Measurements from ENCODE around the gene CEP112. TPM values are rescaled to one million over a fixed set of nuclear protein-coding genes. Genes with fewer than 3 reads are reported as not detected.

CEP112 gene
- polyA plus RNA-seq, 1 donor (not counting 4 experiments of a cell fraction or from before 2014, with no cell fraction given) = 2.6 TPM

DNA sequence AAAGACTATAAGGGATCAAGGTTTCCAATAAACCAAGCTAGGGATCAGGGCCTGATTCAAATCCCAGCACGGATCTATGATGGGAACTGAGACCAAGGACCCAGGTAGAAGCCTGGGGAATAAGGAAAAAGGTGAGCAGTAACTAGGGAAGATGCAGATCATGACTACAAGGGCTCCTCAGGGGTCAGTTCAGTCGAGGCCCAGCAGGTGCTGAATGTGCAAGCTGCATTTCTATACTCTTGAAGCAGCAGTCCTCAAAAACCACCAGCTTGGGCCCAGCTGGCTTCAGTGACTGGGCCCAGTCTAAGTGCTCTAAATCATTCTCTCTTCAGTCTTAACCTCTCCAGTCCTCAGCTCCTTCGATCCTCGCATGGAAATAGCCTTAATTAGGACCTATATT lies 401.7 kb downstream of the CEP112 start:
- Histone ChIP-seq H3K4me1 (ENCODE audit: control insufficient read depth, extremely low read depth, insufficient read depth, low read length) (peaks cover 2% of the 10 kb centered on the region), H3K36me3 (ENCODE audit: control insufficient read depth in 2 of 2, extremely low read depth in 1 of 2, insufficient read depth in 2 of 2, low read length in 2 of 2) (no peaks in the 10 kb centered on the region), H3K4me3 (ENCODE audit: control insufficient read depth in 2 of 3, extremely low read depth in 1 of 3, insufficient read depth in 2 of 3, low read depth in 1 of 3, low read length in 3 of 3) (no peak overlapping the region), H3K27ac (ENCODE audit: control insufficient read depth, insufficient read depth, low read length) (no peak overlapping the region), H2AFZ (ENCODE audit: control insufficient read depth, low read length) (no peak overlapping the region), H4K20me1 (ENCODE audit: control insufficient read depth, extremely low read depth, insufficient read depth, low read length) (no peaks in the 10 kb centered on the region), H3K27me3 (ENCODE audit: control insufficient read depth, extremely low read depth, insufficient read depth, low read length) (no peaks in the 10 kb centered on the region), H3K79me2 (ENCODE audit: control insufficient read depth, insufficient read depth, low read length) (no peaks in the 10 kb centered on the region), H3K9me1 (ENCODE audit: control insufficient read depth, extremely low read depth, insufficient read depth, low read length) (no peaks in the 10 kb centered on the region), H3K4me2 (ENCODE audit: control insufficient read depth, extremely low read depth, insufficient read depth, low read depth, low read length) (no peak overlapping the region), H3K9me3 (ENCODE audit: control insufficient read depth, low read depth, low read length) (no peaks in the 10 kb centered on the region), H3K9ac (ENCODE audit: control insufficient read depth, extremely low read depth, insufficient read depth, low read length) (no peak overlapping the region)
- dilution Hi-C loops (cut with MboI; ENCODE audit: extremely low pct_ligation_motif_present, low sequenced_read_pairs) = no loop called here
- FAIRE-seq (no peak), DNase-seq (ENCODE audit: low read depth, low spot score) (no peak)
- TF ChIP-seq EZH2 (IDR thresholded peaks at IDR 0.05; ENCODE audit: low read length) = no peak
- TF ChIP-seq, protein P1, sequence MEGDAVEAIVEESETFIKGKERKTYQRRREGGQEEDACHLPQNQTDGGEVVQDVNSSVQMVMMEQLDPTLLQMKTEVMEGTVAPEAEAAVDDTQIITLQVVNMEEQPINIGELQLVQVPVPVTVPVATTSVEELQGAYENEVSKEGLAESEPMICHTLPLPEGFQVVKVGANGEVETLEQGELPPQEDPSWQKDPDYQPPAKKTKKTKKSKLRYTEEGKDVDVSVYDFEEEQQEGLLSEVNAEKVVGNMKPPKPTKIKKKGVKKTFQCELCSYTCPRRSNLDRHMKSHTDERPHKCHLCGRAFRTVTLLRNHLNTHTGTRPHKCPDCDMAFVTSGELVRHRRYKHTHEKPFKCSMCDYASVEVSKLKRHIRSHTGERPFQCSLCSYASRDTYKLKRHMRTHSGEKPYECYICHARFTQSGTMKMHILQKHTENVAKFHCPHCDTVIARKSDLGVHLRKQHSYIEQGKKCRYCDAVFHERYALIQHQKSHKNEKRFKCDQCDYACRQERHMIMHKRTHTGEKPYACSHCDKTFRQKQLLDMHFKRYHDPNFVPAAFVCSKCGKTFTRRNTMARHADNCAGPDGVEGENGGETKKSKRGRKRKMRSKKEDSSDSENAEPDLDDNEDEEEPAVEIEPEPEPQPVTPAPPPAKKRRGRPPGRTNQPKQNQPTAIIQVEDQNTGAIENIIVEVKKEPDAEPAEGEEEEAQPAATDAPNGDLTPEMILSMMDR (optimal IDR thresholded peaks at IDR 0.05 in 1 of 3, IDR thresholded peaks at IDR 0.05 in 1 of 3, conservative IDR thresholded peaks at IDR 0.05 in 1 of 3; ENCODE audit: extremely low read depth in 1 of 3, insufficient read depth in 2 of 3, low read length in 3 of 3) = no peak

DNA sequence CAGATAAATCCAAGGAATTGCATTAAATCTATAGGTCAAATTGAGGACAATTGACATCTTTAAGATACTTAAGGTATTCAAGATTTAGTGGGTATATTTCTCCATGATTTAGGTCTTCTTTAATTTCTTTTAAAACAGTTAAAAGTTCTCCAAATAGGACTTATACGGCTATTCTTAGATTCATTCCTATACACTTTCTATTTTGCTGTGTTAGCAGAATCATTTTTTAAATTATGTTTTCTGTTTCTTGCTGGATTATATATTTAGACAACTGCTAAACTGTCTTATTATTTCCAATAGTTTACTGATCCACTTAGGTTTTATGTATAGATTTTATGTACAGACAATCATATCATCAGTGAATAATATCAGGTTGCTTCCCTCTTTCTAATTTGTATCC lies 404.4 kb downstream of the CEP112 start:
- H3K79me2 ChIP-seq (ENCODE audit: control insufficient read depth, insufficient read depth, low read length) = no peaks in the 10 kb centered on the region
- no peaks in the 10 kb centered on the region for H3K36me3 ChIP-seq (ENCODE audit: control insufficient read depth in 2 of 2, extremely low read depth in 1 of 2, insufficient read depth in 2 of 2, low read length in 2 of 2)
- no peak overlapping the region for H3K9ac ChIP-seq (ENCODE audit: control insufficient read depth, extremely low read depth, insufficient read depth, low read length)
- no peak overlapping the region for H3K4me2 ChIP-seq (ENCODE audit: control insufficient read depth, extremely low read depth, insufficient read depth, low read depth, low read length)
- no peaks in the 10 kb centered on the region for H3K27me3 ChIP-seq (ENCODE audit: control insufficient read depth, extremely low read depth, insufficient read depth, low read length)
- H3K4me1 ChIP-seq (ENCODE audit: control insufficient read depth, extremely low read depth, insufficient read depth, low read length) = peaks cover 20% of the 10 kb centered on the region
- no peak overlapping the region for H2AFZ ChIP-seq (ENCODE audit: control insufficient read depth, low read length)
- H3K9me3 ChIP-seq (ENCODE audit: control insufficient read depth, low read depth, low read length) = no peaks in the 10 kb centered on the region
- no peaks in the 10 kb centered on the region for H4K20me1 ChIP-seq (ENCODE audit: control insufficient read depth, extremely low read depth, insufficient read depth, low read length)
- no peak overlapping the region for H3K27ac ChIP-seq (ENCODE audit: control insufficient read depth, insufficient read depth, low read length)
- no peaks in the 10 kb centered on the region for H3K9me1 ChIP-seq (ENCODE audit: control insufficient read depth, extremely low read depth, insufficient read depth, low read length)
- FAIRE-seq (no peak), DNase-seq (ENCODE audit: low read depth, low spot score) (no peak)
- dilution Hi-C loops (cut with MboI; ENCODE audit: extremely low pct_ligation_motif_present, low sequenced_read_pairs) = no loop called here
- no peak overlapping the region for H3K4me3 ChIP-seq (ENCODE audit: control insufficient read depth in 2 of 3, extremely low read depth in 1 of 3, insufficient read depth in 2 of 3, low read depth in 1 of 3, low read length in 3 of 3)
- TF ChIP-seq EZH2 (IDR thresholded peaks at IDR 0.05; ENCODE audit: low read length) = no peak
- TF ChIP-seq, protein P1 (optimal IDR thresholded peaks at IDR 0.05 in 1 of 3, IDR thresholded peaks at IDR 0.05 in 1 of 3, conservative IDR thresholded peaks at IDR 0.05 in 1 of 3; ENCODE audit: extremely low read depth in 1 of 3, insufficient read depth in 2 of 3, low read length in 3 of 3) = no peak

Data from keratinocyte (primary cell).